ENCODE measurements around the gene TTC7B.

The TTC7B gene

GRCh38 chr14:90700933-90701776, 115.1 kb downstream of the TTC7B start:
- no peak for DNase-seq (ENCODE audit: low spot score)

GRCh38 chr14:90699016-90699415, 117.2 kb downstream of the TTC7B start:
- no peak for DNase-seq (ENCODE audit: low spot score)

DNA sequence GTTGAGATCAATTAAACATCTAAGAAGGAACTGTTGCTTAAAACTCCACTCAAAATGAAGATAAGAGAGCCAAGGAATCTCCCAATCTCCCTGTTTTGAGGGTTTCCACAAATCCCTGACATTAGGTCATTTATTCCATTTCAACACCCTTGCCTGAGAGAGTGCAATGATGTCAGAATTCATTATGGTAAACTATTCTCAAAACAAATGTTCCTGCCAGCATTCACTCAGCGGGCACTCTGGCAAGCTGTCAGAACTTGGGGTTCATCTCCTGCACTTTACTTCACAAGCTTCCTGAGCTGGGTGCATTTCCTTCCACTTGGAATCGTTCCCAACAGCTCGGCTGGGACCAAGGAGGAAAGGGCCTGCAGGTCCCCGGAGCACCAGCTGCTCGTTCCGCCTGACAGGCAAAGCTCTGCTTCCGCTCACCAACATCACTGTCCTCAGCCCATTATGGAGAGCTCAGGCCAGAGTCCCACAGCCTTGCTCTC, 117.8 kb downstream of the TTC7B start:
- DNase-seq (ENCODE audit: low spot score): peak; percentile 66

GRCh38 chr14:90697577-90698206, 118.5 kb downstream of the TTC7B start:
- DNase-seq (ENCODE audit: low spot score): peak; percentile 78

- no peak for DNase-seq (ENCODE audit: low spot score)
Observed at GRCh38 chr14:90697132-90697531, 119.1 kb downstream of the TTC7B start.

GRCh38 chr14:90696720-90697119, 119.5 kb downstream of the TTC7B start:
- DNase-seq (ENCODE audit: low spot score): no peak

DNA sequence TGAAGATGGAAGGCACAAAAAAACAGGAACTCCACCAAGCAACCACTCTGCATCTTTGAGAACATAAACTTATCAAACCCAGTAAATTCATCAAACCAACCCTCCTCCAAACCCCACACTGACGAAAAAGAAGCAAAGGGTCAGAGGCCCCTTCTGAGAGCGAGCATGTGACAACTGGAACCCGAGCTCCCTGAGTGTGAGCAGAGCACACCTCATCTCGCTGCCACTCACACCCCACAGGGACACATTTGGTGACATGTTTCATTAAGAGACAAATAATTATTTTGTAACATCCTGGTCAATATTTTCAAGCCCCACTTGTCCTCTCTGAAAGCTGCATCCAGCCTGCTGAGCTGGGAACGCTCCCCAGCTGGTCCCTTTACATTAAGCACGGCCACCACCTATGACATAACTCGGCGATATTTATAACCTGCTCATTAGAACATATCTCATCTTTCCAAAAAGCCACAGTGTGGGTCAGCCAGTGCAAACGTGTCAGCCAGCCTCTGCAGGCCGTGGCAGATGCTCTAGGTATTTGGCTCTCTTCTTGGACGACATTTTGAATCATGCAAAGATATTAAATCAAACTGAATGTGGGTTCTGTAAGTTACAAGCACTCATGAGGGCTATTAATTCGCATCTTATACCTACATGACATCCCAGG, 120.1 kb downstream of the TTC7B start:
- DNase-seq (ENCODE audit: low spot score): no peak

GRCh38 chr14:90693413-90693812, 122.8 kb downstream of the TTC7B start:
- DNase-seq (ENCODE audit: low spot score): no peak

- no peak for DNase-seq (ENCODE audit: low spot score)
Observed at GRCh38 chr14:90692826-90693225, 123.4 kb downstream of the TTC7B start.

GRCh38 chr14:90692061-90692460, 124.2 kb downstream of the TTC7B start:
- DNase-seq (ENCODE audit: low spot score): no peak

DNA sequence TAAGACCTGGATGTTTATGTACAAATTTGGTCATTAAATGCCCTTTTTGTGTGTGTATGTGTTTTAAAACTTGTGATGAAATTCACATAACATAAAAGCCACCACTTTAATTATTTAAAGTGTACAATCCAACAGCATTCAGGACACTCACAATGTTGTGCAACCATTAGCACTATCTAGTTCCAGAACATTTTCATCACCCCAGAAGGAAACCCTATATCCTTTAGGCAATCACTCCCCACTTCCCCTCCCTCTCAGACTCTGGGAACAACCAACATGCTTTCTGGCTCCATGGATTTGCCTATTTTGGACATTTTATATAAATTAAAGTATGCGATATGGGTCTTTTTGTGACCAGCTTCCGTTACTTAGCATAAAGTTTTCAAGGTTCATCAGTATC, 124.6 kb downstream of the TTC7B start:
- DNase-seq (ENCODE audit: low spot score): no peak

- no peak for DNase-seq (ENCODE audit: low spot score)
Observed at GRCh38 chr14:90687680-90688079, 128.6 kb downstream of the TTC7B start.

DNA sequence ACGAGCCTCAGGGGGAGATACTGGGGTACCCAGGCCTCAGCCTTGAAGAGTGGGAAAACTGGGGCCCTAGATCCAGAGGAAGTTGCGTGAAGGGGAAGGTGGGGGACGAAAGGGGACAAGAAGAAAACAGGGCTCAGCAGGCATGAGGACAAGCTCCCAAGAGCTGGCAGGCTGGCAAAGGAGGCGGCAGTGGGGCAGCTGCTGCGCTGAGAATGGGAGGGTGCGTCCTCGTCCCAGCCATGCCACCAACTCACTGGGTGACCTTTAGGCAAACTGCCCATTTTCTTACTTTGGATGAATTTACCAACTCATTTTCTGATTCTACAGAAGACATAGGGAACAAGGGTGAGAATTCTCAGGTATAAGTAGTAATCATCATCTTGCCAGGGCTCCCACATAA, 133.6 kb downstream of the TTC7B start:
- DNase-seq (ENCODE audit: low spot score): no peak

- DNase-seq (ENCODE audit: low spot score): peak; percentile 52
Observed at GRCh38 chr14:90681929-90682328, 134.3 kb downstream of the TTC7B start.

GRCh38 chr14:90678846-90679362, 137.3 kb downstream of the TTC7B start:
- DNase-seq (ENCODE audit: low spot score): no peak

DNA sequence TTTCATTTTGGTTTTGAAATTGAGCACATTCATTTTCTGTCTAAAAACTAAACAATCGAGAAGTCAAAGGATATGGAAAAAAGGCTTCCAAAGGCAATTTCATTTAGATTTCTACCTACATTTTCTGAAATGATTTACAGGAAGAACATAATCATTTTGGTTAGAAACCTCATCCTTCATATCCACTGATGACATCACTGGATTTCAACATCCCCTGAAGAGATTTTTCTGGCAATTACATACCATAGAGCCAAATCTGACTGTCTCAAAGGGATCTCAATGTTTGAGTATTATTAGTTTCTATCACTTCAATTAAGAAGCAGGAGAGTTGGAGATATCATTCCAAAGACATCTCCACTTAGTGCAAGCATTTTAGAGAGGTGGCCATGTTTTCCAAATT, 137.8 kb downstream of the TTC7B start:
- no peak for DNase-seq (ENCODE audit: low spot score)

DNA sequence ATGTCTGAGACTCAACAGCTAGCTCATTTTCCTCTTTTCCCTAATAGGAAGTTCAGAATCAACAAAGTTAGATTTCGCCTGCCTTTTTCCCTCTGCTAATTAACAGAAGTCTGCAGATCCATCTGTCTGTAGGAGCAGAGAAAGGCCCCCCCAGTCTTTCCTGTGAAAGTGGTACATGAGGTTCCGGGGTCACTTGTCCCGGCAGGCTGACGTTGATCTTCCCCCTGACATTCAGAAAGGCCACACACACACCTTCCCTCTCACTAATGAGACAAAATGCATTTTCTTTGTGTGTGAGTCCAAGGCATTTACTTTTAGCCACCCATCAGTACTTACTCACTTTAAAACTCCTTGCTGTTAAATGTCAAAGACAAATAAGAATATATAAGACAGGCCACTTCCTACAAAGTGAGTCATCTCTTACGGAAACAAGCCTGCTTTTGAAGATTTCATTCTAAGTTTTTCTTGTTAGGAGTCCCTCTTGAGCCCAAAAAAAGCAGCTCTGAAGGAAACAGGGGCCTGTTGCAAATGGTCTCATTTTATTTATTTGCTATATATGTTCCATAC, 138.7 kb downstream of the TTC7B start:
- DNase-seq (ENCODE audit: low spot score): peak; percentile 16

GRCh38 chr14:90676912-90677311, 139.3 kb downstream of the TTC7B start:
- no peak for DNase-seq (ENCODE audit: low spot score)

DNA sequence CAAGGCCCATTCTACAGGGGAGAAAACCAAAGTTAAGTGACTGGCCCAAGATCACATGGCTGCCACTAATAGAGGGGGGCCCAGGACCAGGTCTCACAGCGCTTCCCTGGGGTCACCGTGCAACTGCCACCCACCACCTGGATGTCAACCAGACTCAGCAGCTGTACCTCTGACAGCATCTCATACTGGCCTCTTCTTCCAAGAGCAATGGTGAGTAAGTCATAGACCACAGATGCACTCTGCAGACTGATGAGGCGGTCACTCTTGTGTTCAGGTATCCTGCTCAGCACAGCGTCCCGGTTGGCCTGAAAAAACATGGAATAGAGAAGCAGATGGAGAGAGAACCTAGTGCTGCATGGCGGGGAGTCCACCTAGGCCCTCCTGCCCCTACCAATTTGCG, 139.9 kb downstream of the TTC7B start:
- DNase-seq (ENCODE audit: low spot score): no peak

GRCh38 chr14:90675399-90675798, 140.8 kb downstream of the TTC7B start:
- DNase-seq (ENCODE audit: low spot score): peak; percentile 52

GRCh38 chr14:90674716-90675115, 141.5 kb downstream of the TTC7B start:
- no peak for DNase-seq (ENCODE audit: low spot score)

GRCh38 chr14:90674043-90674670, 142.1 kb downstream of the TTC7B start:
- DNase-seq (ENCODE audit: low spot score): no peak

All from kidney tubule cell (primary cell).